AG09309 (cell line): ENCODE measurements around the gene FOXP1.

Experiments used
- DNase-seq: peaks from one replicate; pipeline ENCODE4 v3.0.0-alpha.2; 2010; ENCODE audit warnings: low read depth
- H3K4me3 ChIP-seq: 2 replicates; pipeline ENCODE4 v1.5.1; 2011; ENCODE audit warnings: mild to moderate bottlenecking, low read depth, low read length, moderate library complexity; ENCODE audit not compliant: control insufficient read depth
- CTCF ChIP-seq: IDR thresholded peaks from 2 replicates; pipeline ENCODE4 v1.5.1; 2011; ENCODE audit warnings: mild to moderate bottlenecking, low read depth, low read length, inconsistent platforms; ENCODE audit not compliant: insufficient read depth, control insufficient read depth; ENCODE audit errors: missing control alignments

The FOXP1 gene

GRCh38 chr3:71560665-71561064, 22.9 kb downstream of the FOXP1 start:
- no peak for DNase-seq
- no peak for TF ChIP-seq CTCF
- no peak overlapping the region for H3K4me3 ChIP-seq

GRCh38 chr3:71559578-71560162, 23.9 kb downstream of the FOXP1 start:
- TF ChIP-seq CTCF, result no peak
- no peak for DNase-seq
- no peak overlapping the region for H3K4me3 ChIP-seq

GRCh38 chr3:71559021-71559420, 24.5 kb downstream of the FOXP1 start:
- DNase-seq, result no peak
- H3K4me3 ChIP-seq, result no peak overlapping the region
- no peak for TF ChIP-seq CTCF

- DNase-seq, result no peak
- no peak overlapping the region for H3K4me3 ChIP-seq
- no peak for TF ChIP-seq CTCF
Measured at GRCh38 chr3:71554649-71555048, 28.9 kb downstream of the FOXP1 start.

GRCh38 chr3:71551311-71551919, 32.1 kb downstream of the FOXP1 start:
- no peak for TF ChIP-seq CTCF
- no peak overlapping the region for H3K4me3 ChIP-seq
- no peak for DNase-seq

GRCh38 chr3:71549951-71550350, 33.6 kb downstream of the FOXP1 start:
- no peak overlapping the region for H3K4me3 ChIP-seq
- no peak for TF ChIP-seq CTCF
- no peak for DNase-seq
